Activated B cell treated with CpG ODN at 0.5 μM for 24 hours (primary cell): Measurements from ENCODE around the gene PNLDC1. TPM values are rescaled to one million over a fixed set of nuclear protein-coding genes. Genes with fewer than 3 reads are reported as not detected.
"Not testable (repeated sequence)": the region's sequence is repeated elsewhere in the genome, so short reads cannot be mapped to it uniquely, and the experiment has no call there.

ENCODE experiments used
- ATAC-seq: fragments of 200-7000 bp; cut with Tn5 transposase; one replicate; pipeline ENCODE4 v1.10.0; 2021; ENCODE audit warnings: low read depth, mild to moderate bottlenecking, moderate library complexity
- CTCF ChIA-PET: fragments of 350-600 bp; sonication (Branson Sonifier 250); formaldehyde crosslinking; loops from one replicate; lab custom pipeline; 2021; ENCODE audit warnings: antibody characterized with exemption; lab: Charles Lee
- POLR2A ChIA-PET: fragments of 350-600 bp; sonication (Branson Sonifier 250); formaldehyde crosslinking; loops from one replicate; lab custom pipeline; 2021; ENCODE audit warnings: antibody characterized with exemption; lab: Charles Lee
- DNase-seq: peaks from one replicate; pipeline ENCODE4 v3.0.0; 2022
- H3K27ac Mint-ChIP-seq: one replicate; pipeline ENCODE4 v1.8.0; 2020; ENCODE audit warnings: mixed read lengths
- H3K27me3 Mint-ChIP-seq: one replicate; pipeline ENCODE4 v1.8.0; 2021; ENCODE audit warnings: mixed read lengths
- H3K36me3 Mint-ChIP-seq: one replicate; pipeline ENCODE4 v1.8.0; 2021; ENCODE audit warnings: low read depth, mixed read lengths
- H3K4me1 Mint-ChIP-seq: one replicate; pipeline ENCODE4 v1.8.0; 2021; ENCODE audit warnings: mixed read lengths
- H3K4me3 Mint-ChIP-seq: one replicate; pipeline ENCODE4 v1.8.0; 2020; ENCODE audit warnings: mild to moderate bottlenecking, mixed read lengths
- H3K9me3 Mint-ChIP-seq: one replicate; pipeline ENCODE4 v1.8.0; 2020; ENCODE audit warnings: mixed read lengths
- CTCF ChIP-seq: fragments of 200-600 bp; IDR thresholded peaks from one replicate; pipeline ENCODE4 v1.8.0; 2022; ENCODE audit warnings: antibody characterized with exemption, mild to moderate bottlenecking
- intact Hi-C: fragments of 100-400 bp; cut with micrococcal nuclease; formaldehyde crosslinking; loops from one replicate; pipeline ENCODE4 v1.15.1; 2024
- total RNA-seq: library from RNA; stranded (reverse); gene quantifications from 2 replicates; pipeline ENCODE4 v1.2.3, GENCODE V29; 2022

The PNLDC1 gene
- total RNA-seq, 1 donor from 2014 or later = 0.24 TPM

- H3K27ac Mint-ChIP-seq = peak within 1 kb of the TSS; percentile 95
- POLR2A ChIA-PET = interaction anchor here (0.7 to 5.0 kb wide), 17 partner anchors 10 to 791 kb away, joined by 3 to 102 read pairs (median 5); partner anchors contain the start of genes ACAT2, IGF2R, RSPH3 and SOD2
- peaks cover 71% of the 10 kb centered on the region for H3K36me3 Mint-ChIP-seq
- peak; percentile 82 for ATAC-seq
- no peaks in the 10 kb centered on the region for H3K9me3 Mint-ChIP-seq
- CTCF ChIA-PET = interaction anchor here (1.3 to 1.8 kb wide), 2 partner anchors 64 to 99 kb away, joined by 4 to 11 read pairs; partner anchors contain the start of gene WTAP
- intact Hi-C loops = loop anchor here (1.0 kb wide), 3 partner anchors 97 to 279 kb away; partner anchors contain the start of gene SOD2
- no peak for TF ChIP-seq CTCF
- H3K27me3 Mint-ChIP-seq = no peaks in the 10 kb centered on the region
- peak; percentile 63 for DNase-seq
- peaks cover 51% of the 10 kb centered on the region for H3K4me1 Mint-ChIP-seq
- H3K4me3 Mint-ChIP-seq = peak within 1 kb of the TSS; percentile 95
Observed at GRCh38 chr6:159790149-159790955, 9.7 kb upstream of the PNLDC1 start, which contains the start of gene MRPL18. Gene MRPL18 (plus strand): TSS chr6:159790467. CDS start chr6:159790588, 121 bp downstream.

DNA sequence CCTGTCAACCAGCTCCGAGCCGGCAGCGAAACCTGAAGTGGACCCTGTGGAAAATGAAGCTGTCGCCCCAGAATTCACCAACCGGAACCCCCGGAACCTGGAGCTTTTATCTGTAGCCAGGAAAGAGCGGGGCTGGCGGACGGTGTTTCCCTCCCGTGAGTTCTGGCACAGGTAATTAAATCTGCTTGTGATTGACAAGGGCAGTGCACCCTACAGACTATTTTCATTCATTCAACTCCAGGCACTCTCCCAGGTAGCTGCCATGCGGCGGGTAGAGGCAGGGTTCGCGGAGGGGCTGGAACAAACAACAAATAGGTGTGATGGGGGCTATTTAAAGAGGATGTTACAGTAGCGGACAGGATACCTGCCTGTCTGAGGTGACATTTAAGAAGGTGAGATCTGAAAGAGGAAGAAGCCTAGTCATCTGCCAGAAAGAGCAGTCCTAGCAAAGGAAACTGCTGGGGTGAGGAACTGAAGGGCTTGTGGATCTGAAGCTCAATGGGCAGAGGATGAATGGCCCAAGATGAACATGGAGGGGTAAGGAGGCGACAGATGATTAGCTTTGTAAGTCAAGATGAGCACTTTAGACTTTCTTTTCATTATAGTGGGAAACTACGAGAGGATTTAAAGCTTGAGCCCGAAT lies 9.0 kb upstream of the PNLDC1 start:
- ATAC-seq (no peak), DNase-seq (peak; percentile 27)
- peak overlapping the region; percentile 95 for H3K4me3 Mint-ChIP-seq
- H3K27me3 Mint-ChIP-seq = no peaks in the 10 kb centered on the region
- intact Hi-C loops = loop anchor here (1.0 kb wide), 3 partner anchors 98 to 278 kb away; partner anchors contain the start of gene SOD2
- POLR2A ChIA-PET = interaction anchor here (0.7 to 5.0 kb wide), 7 partner anchors 29 to 278 kb away, joined by 3 to 102 read pairs (median 20); partner anchors contain the start of genes ACAT2, SOD2 and WTAP
- TF ChIP-seq CTCF = no peak
- H3K4me1 Mint-ChIP-seq = peaks cover 50% of the 10 kb centered on the region
- H3K27ac Mint-ChIP-seq = peak overlapping the region; percentile 95
- no peaks in the 10 kb centered on the region for H3K9me3 Mint-ChIP-seq
- peaks cover 68% of the 10 kb centered on the region for H3K36me3 Mint-ChIP-seq
- CTCF ChIA-PET = interaction anchor here (1.3 to 1.8 kb wide), 2 partner anchors 64 to 100 kb away, joined by 4 to 11 read pairs; partner anchors contain the start of gene WTAP

DNA sequence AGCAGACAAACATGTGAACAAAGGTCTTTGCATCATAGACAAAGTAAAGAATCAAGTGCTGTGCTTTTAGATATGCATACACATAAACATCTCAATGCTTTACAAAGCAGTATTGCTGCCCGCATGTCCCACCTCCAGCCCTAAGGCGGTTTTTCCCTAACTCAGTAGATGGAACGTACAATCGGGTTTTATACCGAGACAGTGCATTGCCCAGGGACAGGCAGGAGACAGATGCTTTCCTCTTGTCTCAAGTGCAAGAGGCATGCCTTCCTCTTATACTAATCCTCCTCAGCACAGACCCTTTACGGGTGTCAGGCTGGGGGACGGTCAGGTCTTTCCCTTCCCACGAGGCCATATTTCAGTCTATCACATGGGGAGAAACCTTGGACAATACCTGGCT lies 5.1 kb upstream of the PNLDC1 start:
- H3K9me3 Mint-ChIP-seq, POLR2A ChIA-PET, DNase-seq, intact Hi-C loops, H3K27me3 Mint-ChIP-seq, ATAC-seq, H3K4me3 Mint-ChIP-seq, H3K27ac Mint-ChIP-seq: not testable (repeated sequence)
- Mint-ChIP-seq H3K4me1 (peaks cover 32% of the 10 kb centered on the region), H3K36me3 (peaks cover 82% of the 10 kb centered on the region)
- CTCF ChIA-PET = interaction anchor here (0.6 kb wide), 1 partner anchor 70 kb away, joined by 3 read pairs; no protein-coding TSS in a partner anchor

DNA sequence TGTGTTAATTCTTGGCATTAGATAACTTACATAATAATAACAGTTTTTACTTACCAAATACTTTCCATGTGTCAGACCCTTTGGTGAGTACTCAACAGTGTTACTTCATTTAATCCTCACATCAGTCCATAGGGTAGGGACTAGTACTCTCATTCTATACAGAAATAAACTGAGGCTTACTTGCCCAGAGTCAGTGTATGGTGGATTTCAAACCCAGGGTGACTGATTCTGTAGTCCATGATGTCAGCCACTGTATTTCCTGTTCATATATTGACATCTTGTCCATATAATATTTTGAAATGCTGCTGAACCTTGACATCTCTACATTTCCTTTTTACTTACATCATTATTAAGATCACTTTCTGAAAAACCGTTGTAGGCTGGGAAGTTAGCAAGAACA lies 2.5 kb upstream of the PNLDC1 start:
- TF ChIP-seq CTCF = no peak
- Mint-ChIP-seq H3K27me3 (no peaks in the 10 kb centered on the region), H3K27ac (no peak overlapping the region), H3K4me1 (peaks cover 11% of the 10 kb centered on the region), H3K4me3 (no peak overlapping the region), H3K36me3 (peaks cover 68% of the 10 kb centered on the region), H3K9me3 (no peaks in the 10 kb centered on the region)
- ChIA-PET CTCF (no interaction called here), POLR2A (no interaction called here)
- no peak for DNase-seq
- intact Hi-C loops = no loop called here
- no peak for ATAC-seq

- no peak for DNase-seq
- intact Hi-C loops = no loop called here
- Mint-ChIP-seq H3K36me3 (peaks cover 36% of the 10 kb centered on the region), H3K4me1 (no peaks in the 10 kb centered on the region), H3K4me3 (no peak overlapping the region), H3K9me3 (no peaks in the 10 kb centered on the region), H3K27ac (no peak overlapping the region), H3K27me3 (no peaks in the 10 kb centered on the region)
- no peak for ATAC-seq
- ChIA-PET CTCF (no interaction called here), POLR2A (no interaction called here)
- no peak for TF ChIP-seq CTCF
Observed at GRCh38 chr6:159801935-159802334, 1.9 kb downstream of the PNLDC1 start.
